Omental fat pad (tissue), 4 donors: Measurements from ENCODE around the gene CIT. TPM values are rescaled to one million over a fixed set of nuclear protein-coding genes. Genes with fewer than 3 reads are reported as not detected.

Experiments
- ATAC-seq: fragments of 150-250 bp; one replicate; pipeline ENCODE4 v1.9.1; 2016; ENCODE audit warnings: mild to moderate bottlenecking, moderate library complexity; ENCODE audit not compliant: low FRiP score
- DNase-seq: peaks from one replicate; pipeline ENCODE4 v3.0.0-alpha.2; 2019; ENCODE audit warnings: low spot score
- total RNA-seq, 4 donors: library from RNA; depleted of rRNA; stranded (reverse); fragments of >200 nt; gene quantifications; one replicate each; pipeline ENCODE4 v1.1.0, GENCODE V29; 2016
- TF ChIP-seq, protein P1 (sequence below), 3 donors: fragments of 450-650 bp; IDR thresholded peaks; one replicate each; pipeline ENCODE4 v1.5.1; 2016 to 2017; ENCODE audit warnings: antibody characterized with exemption in 3 of 3, mild to moderate bottlenecking in 3 of 3, moderate library complexity in 2 of 3

CIT gene
- total RNA-seq, 4 donors from 2014 or later: 0.93 to 4.3 (median 3.4) TPM

DNA sequence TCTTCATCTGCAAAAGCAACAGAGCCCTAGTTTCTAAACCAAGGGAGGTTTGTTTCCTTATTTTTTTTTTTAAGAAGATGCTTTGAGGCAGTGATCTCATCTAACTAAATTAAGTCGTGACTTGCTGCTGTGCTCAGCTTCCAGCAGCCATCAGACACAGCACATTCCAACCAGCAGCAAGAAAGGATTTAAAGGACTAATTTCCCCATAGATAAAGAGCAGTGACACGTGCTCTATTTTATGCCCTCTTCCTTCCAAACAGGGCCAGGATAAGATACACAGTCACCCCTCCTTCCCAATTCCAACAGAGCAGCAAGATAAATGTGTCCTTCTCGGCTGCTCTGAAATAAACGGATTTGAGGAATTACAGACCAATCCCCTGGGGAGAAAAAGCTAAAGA, 127.5 kb downstream of the CIT start:
- TF ChIP-seq, protein P1, sequence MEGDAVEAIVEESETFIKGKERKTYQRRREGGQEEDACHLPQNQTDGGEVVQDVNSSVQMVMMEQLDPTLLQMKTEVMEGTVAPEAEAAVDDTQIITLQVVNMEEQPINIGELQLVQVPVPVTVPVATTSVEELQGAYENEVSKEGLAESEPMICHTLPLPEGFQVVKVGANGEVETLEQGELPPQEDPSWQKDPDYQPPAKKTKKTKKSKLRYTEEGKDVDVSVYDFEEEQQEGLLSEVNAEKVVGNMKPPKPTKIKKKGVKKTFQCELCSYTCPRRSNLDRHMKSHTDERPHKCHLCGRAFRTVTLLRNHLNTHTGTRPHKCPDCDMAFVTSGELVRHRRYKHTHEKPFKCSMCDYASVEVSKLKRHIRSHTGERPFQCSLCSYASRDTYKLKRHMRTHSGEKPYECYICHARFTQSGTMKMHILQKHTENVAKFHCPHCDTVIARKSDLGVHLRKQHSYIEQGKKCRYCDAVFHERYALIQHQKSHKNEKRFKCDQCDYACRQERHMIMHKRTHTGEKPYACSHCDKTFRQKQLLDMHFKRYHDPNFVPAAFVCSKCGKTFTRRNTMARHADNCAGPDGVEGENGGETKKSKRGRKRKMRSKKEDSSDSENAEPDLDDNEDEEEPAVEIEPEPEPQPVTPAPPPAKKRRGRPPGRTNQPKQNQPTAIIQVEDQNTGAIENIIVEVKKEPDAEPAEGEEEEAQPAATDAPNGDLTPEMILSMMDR (IDR thresholded peaks at IDR 0.05): no peak
- ATAC-seq: no peak
- DNase-seq: no peak

DNA sequence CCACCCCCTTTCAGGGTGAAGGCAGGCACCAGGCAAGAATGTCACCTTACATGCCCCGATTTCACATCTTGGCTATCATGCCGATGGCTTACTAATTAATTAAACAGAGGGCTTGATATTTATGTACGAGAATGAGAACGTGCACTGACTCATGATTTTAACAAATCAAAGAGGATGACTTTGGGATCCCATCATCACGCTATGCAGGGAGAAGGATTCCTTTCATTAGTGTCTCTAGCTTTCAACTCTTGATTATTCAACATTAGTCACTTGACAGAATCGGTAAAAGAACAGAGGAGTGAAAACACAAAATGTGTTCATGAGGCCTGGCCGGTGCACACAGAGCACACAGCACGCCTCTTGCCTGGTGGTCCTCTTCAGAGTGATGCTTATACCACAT, 128.6 kb downstream of the CIT start:
- no peak for ATAC-seq
- TF ChIP-seq, protein P1 (IDR thresholded peaks at IDR 0.05): no peak
- DNase-seq: no peak

DNA sequence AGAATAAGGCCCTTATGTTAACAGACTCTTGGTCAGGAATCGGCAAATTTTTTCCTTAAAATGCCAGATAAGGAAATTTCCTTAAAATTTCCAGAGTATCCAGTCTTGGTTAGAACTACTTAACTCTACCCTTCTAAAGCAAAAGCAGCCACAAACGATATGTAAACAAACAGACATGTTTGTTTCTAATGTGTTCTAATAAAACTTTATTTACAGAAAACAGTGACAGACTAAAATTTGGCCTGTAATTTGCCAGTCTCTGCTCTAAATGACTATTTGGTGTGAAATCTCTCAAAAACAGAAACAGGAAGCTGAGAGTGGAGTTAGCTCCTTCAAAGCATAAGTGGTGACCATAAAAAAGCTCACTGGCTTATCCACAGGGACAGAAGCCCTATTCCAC, 131.0 kb downstream of the CIT start:
- DNase-seq (no peak), ATAC-seq (no peak)
- TF ChIP-seq, protein P1 (IDR thresholded peaks at IDR 0.05): no peak

DNA sequence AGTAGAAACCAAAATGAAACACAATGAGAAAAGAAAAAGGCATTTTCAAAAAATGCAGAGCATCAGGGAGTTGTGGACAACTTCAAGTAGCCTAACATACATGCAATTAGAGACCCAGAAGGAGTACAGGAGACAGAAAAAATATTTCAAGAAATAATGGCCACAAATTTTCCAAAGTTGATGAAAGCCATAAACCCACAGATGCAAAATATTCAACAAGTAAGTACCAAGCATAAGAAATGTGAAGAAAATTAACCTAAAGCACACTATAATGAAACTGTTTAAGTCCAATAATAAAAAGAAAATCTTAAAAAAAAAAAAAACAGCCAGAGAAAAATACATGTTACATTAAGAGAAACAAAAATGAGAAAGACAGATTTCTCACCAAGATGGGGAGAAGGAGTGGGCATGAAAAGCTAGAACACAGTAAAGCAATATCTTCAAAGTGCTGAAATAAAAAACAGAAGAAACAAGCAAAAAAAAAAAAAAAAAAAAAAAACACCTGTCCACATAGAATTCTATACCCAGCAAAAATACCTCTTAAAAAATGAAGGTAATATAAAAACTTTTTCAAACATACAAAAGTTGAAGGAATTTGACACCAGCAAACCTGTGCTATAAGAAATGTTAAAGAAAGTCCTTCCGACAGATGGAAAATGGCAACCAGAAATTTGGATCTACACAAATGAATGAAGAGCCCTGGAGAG, 132.1 kb downstream of the CIT start:
- no peak for DNase-seq

DNA sequence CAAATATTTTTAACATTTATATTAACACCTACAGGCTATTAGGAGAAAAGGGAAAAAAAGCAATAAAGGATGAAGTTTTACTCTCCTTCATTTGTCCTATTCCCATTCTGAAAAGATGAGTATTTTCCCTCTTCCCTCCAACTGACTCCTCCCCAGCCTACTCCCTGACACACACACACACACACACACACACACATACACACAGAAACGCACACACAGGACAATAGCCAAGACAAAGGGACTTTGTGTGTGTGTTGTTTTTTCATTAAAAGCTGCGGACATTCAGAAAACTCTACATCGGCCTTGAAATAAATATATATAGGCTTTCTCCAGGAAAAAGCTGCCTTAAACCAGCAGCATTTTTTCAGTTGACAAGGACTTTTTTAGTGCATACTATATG, 134.4 kb downstream of the CIT start:
- ATAC-seq (no peak), DNase-seq (no peak)
- TF ChIP-seq, protein P1 (IDR thresholded peaks at IDR 0.05): no peak

More for the DNA sequence above, 132.1 kb downstream of the CIT start:
- TF ChIP-seq, protein P1 (IDR thresholded peaks at IDR 0.05): no peak
- no peak for ATAC-seq

DNA sequence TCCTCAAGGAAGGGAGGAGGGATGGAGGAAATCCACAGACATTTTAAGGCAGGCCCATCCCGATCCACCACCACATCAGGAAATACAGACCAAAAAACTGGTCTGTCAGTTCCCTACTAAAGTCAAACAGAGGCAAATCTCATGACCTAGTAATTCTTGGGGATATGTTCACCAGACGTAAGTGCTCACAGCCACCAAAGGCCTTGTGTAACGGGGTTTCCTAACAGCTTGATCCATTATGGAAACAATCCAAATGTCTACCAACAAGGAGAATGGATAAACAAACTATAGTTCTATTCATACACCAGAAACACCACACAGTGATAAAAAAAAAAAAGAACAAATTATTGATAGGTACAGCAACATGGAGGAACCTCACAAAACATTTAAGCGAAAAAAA, 136.3 kb downstream of the CIT start:
- DNase-seq: no peak
- TF ChIP-seq, protein P1 (IDR thresholded peaks at IDR 0.05): no peak
- ATAC-seq: no peak

DNA sequence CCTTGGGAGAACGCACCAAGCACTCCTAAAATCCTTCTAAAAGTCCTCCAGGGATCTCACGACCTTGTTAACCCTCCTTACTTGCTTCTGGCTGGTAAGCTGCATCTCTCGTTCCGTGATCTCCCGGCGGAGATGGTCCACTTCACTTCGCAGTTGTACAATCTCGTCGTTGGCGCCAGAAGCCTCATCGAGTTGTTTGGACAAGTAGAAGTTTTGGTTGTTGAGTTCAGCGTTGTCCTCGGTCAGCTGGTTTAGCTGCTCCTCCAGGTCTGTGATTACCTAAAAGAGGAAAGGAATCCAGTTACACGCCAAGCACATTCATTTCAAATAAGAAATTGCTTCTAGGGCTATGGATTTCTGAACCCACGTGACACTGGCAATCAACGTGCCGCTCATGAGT, 142.0 kb downstream of the CIT start:
- TF ChIP-seq, protein P1 (IDR thresholded peaks at IDR 0.05): no peak
- no peak for ATAC-seq
- DNase-seq: no peak
